Omental fat pad (tissue), 4 donors: Measurements from ENCODE around the gene PM20D2. TPM values are rescaled to one million over a fixed set of nuclear protein-coding genes. Genes with fewer than 3 reads are reported as not detected.

Experiments used
- ATAC-seq: fragments of 150-250 bp; one replicate; pipeline ENCODE4 v1.9.1; 2016; ENCODE audit warnings: mild to moderate bottlenecking, moderate library complexity; ENCODE audit not compliant: low FRiP score
- DNase-seq: peaks from one replicate; pipeline ENCODE4 v3.0.0-alpha.2; 2019; ENCODE audit warnings: low spot score
- CTCF ChIP-seq, 3 donors: fragments of 450-650 bp; IDR thresholded peaks; one replicate each; pipeline ENCODE4 v1.5.1; 2016 to 2017; ENCODE audit warnings: antibody characterized with exemption in 3 of 3, mild to moderate bottlenecking in 3 of 3, moderate library complexity in 2 of 3
- total RNA-seq, 4 donors: library from RNA; depleted of rRNA; stranded (reverse); fragments of >200 nt; gene quantifications; one replicate each; pipeline ENCODE4 v1.1.0, GENCODE V29; 2016

The PM20D2 gene
- total RNA-seq, 4 donors from 2014 or later: 7.1 to 13.5 (median 10.1) TPM

DNA sequence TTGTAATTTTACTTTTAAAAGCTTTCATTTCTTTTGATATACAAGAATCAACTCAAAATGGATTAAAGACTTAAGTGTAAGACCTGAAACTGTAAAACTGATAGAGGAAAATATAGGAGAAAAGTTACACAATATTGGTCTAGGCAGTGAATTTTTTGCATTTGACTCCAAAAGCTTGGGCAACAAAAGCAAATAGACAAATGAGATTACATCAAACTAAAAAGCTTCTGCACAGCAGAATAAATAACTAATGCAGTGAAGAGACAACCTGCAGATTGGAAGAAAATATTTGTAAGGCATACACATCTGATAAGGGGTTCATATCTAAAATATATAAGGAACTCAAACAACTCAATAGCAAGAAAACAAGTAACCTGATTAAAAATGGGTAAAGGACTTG lies 68.3 kb downstream of the PM20D2 start:
- ATAC-seq: no peak
- no peak for TF ChIP-seq CTCF (IDR thresholded peaks at IDR 0.05)
- no peak for DNase-seq

Other genes with a start within 250 kb of the PM20D2 start
- gene RNGTT, start 182.4 kb upstream of the PM20D2 start, total RNA-seq: 10 to 100 TPM; 12.6 to 21.7 (median 17.7) TPM
- gene PNRC1, start 65.3 kb upstream of the PM20D2 start, total RNA-seq: 100 to 1,000 TPM; 179 to 395 (median 279) TPM
- 1 to 10 TPM in 2 of 4 donors, under 1 TPM in 1, not detected in 1; 0.25 to 3.4 (median 3.2) TPM for gene SRSF12, start 28.0 kb upstream of the PM20D2 start, total RNA-seq
- not detected for gene GABRR1, start 71.3 kb downstream of the PM20D2 start, total RNA-seq
- gene GABRR2, start 169.2 kb downstream of the PM20D2 start, total RNA-seq: 1 to 10 TPM in 3 of 4 donors, under 1 TPM in 1; 0.50 to 2.4 (median 1.3) TPM
- gene UBE2J1, start 206.7 kb downstream of the PM20D2 start, total RNA-seq: 10 to 100 TPM; 32.3 to 62.2 (median 39.8) TPM